ENCODE measurements around the gene SAMD7. TPM values are rescaled to one million over a fixed set of nuclear protein-coding genes. Genes with fewer than 3 reads are reported as not detected.

Gene SAMD7
- total and polyA plus RNA-seq, 2 of the 13 experiments (the other 11 are each of a cell fraction or from before 2014, with no cell fraction given): not detected

GRCh38 chr3:169966428-169966950 is 55.1 kb downstream of the SAMD7 start, which contains the start of gene SEC62 (continued):
- TF ChIP-seq ZBTB33 (CRISPR knock-in tag; IDR thresholded peaks at IDR 0.05): peak; percentile 60
- 0 out of 2 replicates have a peak, but pooled peaks have one; percentile 58 for TF ChIP-seq HOXA9 (CRISPR knock-in tag; IDR thresholded peaks at IDR 0.05; ENCODE audit: borderline replicate concordance)
- 0 out of 2 replicates have a peak, but pooled peaks have one; percentile 61 for TF ChIP-seq ZNF775 (CRISPR knock-in tag; IDR thresholded peaks at IDR 0.05; ENCODE audit: borderline replicate concordance)
- TF ChIP-seq IKZF1 (IDR thresholded peaks at IDR 0.05): no peak
- TF ChIP-seq, protein P1, sequence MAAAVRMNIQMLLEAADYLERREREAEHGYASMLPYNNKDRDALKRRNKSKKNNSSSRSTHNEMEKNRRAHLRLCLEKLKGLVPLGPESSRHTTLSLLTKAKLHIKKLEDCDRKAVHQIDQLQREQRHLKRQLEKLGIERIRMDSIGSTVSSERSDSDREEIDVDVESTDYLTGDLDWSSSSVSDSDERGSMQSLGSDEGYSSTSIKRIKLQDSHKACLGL (CRISPR knock-in tag; IDR thresholded peaks at IDR 0.05): no peak
- no peak for TF ChIP-seq MZF1 (CRISPR knock-in tag; IDR thresholded peaks at IDR 0.05; ENCODE audit: borderline replicate concordance)
- peak; percentile 96 for TF ChIP-seq RBM39 (IDR thresholded peaks at IDR 0.05; ENCODE audit: low read depth, low read length, poor library complexity, severe bottlenecking)
- peak; percentile 56; the same call in 1 of the 2 replicates for TF ChIP-seq ATF3 (CRISPR knock-in tag; IDR thresholded peaks at IDR 0.05)
- no peak for TF ChIP-seq SP2 (CRISPR knock-in tag; IDR thresholded peaks at IDR 0.05)
- TF ChIP-seq ZNF720 (CRISPR knock-in tag; IDR thresholded peaks at IDR 0.05): no peak
- peak; percentile 70; the same call in 1 of the 2 replicates for TF ChIP-seq SIN3B (IDR thresholded peaks at IDR 0.05; ENCODE audit: low read length)
- 0 out of 2 replicates have a peak, but pooled peaks have one; percentile 28 for TF ChIP-seq ZBTB44 (CRISPR knock-in tag; IDR thresholded peaks at IDR 0.05)
- TF ChIP-seq NR2C2 (CRISPR knock-in tag; IDR thresholded peaks at IDR 0.05; ENCODE audit: borderline replicate concordance): peak; percentile 57; the same call in 1 of the 2 replicates
- peak; percentile 74; the same call in 1 of the 2 replicates for TF ChIP-seq KMT2A (CRISPR knock-in tag; IDR thresholded peaks at IDR 0.05)
- TF ChIP-seq ZNF777 (CRISPR knock-in tag; IDR thresholded peaks at IDR 0.05): peak; percentile 48; the same call in 1 of the 2 replicates
- 0 out of 2 replicates have a peak, but pooled peaks have one; percentile 69 for TF ChIP-seq ZNF776 (CRISPR knock-in tag; IDR thresholded peaks at IDR 0.05)
- peak; percentile 82; the same call in 1 of the 2 replicates for TF ChIP-seq SP140L (CRISPR knock-in tag; IDR thresholded peaks at IDR 0.05; ENCODE audit: borderline replicate concordance)
- no peak for TF ChIP-seq FOXA1 (IDR thresholded peaks at IDR 0.05)
- no peak; the same call in 1 of the 2 replicates for TF ChIP-seq FOXA1 (CRISPR knock-in tag; IDR thresholded peaks at IDR 0.05)
- TF ChIP-seq, protein P2, sequence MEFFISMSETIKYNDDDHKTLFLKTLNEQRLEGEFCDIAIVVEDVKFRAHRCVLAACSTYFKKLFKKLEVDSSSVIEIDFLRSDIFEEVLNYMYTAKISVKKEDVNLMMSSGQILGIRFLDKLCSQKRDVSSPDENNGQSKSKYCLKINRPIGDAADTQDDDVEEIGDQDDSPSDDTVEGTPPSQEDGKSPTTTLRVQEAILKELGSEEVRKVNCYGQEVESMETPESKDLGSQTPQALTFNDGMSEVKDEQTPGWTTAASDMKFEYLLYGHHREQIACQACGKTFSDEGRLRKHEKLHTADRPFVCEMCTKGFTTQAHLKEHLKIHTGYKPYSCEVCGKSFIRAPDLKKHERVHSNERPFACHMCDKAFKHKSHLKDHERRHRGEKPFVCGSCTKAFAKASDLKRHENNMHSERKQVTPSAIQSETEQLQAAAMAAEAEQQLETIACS (CRISPR knock-in tag; IDR thresholded peaks at IDR 0.05): peak; percentile 57; the same call in 1 of the 2 replicates
- peak; percentile 55; the same call in 1 of the 2 replicates for TF ChIP-seq NCOA2 (CRISPR knock-in tag; IDR thresholded peaks at IDR 0.05)
- TF ChIP-seq ZNF274 (CRISPR knock-in tag; IDR thresholded peaks at IDR 0.05): peak; percentile 85; the same call in 1 of the 2 replicates
- TF ChIP-seq, protein P3, sequence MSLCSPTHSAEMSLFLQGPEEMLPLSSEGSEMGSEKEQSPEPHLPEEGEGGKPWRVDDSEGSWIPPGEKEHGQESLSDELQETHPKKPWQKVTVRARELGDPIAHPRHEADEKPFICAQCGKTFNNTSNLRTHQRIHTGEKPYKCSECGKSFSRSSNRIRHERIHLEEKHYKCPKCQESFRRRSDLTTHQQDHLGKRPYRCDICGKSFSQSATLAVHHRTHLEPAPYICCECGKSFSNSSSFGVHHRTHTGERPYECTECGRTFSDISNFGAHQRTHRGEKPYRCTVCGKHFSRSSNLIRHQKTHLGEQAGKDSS (CRISPR knock-in tag; IDR thresholded peaks at IDR 0.05; ENCODE audit: borderline replicate concordance, low read depth): no peak
- peak; percentile 87 for TF ChIP-seq TMF1 (CRISPR knock-in tag; IDR thresholded peaks at IDR 0.05; ENCODE audit: low read depth)
- TF ChIP-seq ZNF138 (CRISPR knock-in tag; IDR thresholded peaks at IDR 0.05; ENCODE audit: low read depth): 0 out of 2 replicates have a peak, but pooled peaks have one; percentile 23
